Trophoblast cell (in vitro differentiated cells and primary cell): ENCODE results near the gene PPP1R2C.

Experiments used
- DNase-seq, 2 donors: peaks; one replicate each; pipeline ENCODE4 v3.0.0-alpha.2; 2016
- H2AFZ ChIP-seq: 2 replicates; pipeline ENCODE4 v1.6.1; 2013; ENCODE audit warnings: low read length, moderate library complexity, mild to moderate bottlenecking; ENCODE audit not compliant: insufficient read depth, poor library complexity
- H2AK5ac ChIP-seq: 2 replicates; pipeline ENCODE4 v1.6.1; 2013; ENCODE audit warnings: mild to moderate bottlenecking, low read length
- H2BK120ac ChIP-seq: 2 replicates; pipeline ENCODE4 v1.6.1; 2013; ENCODE audit warnings: low read length, mild to moderate bottlenecking, moderate library complexity; ENCODE audit not compliant: insufficient read depth, poor library complexity
- H2BK12ac ChIP-seq: 2 replicates; pipeline ENCODE4 v1.6.1; 2013; ENCODE audit warnings: mild to moderate bottlenecking, low read length, moderate library complexity
- H2BK5ac ChIP-seq: 2 replicates; pipeline ENCODE4 v1.6.1; 2013; ENCODE audit warnings: low read length, low read depth, moderate library complexity, mild to moderate bottlenecking; ENCODE audit not compliant: poor library complexity
- H3K14ac ChIP-seq: 2 replicates; pipeline ENCODE4 v1.6.1; 2013; ENCODE audit warnings: mild to moderate bottlenecking, low read length
- H3K18ac ChIP-seq: 2 replicates; pipeline ENCODE4 v1.6.1; 2013; ENCODE audit warnings: mild to moderate bottlenecking, low read length
- H3K23ac ChIP-seq: 2 replicates; pipeline ENCODE4 v1.6.1; 2013; ENCODE audit warnings: low read length
- H3K27ac ChIP-seq: 2 replicates; pipeline ENCODE4 v1.5.1; 2013; ENCODE audit warnings: low read depth, mild to moderate bottlenecking, inconsistent platforms, low read length, moderate library complexity
- H3K27me3 ChIP-seq: 2 replicates; pipeline ENCODE4 v1.6.1; 2013; ENCODE audit warnings: inconsistent platforms, mild to moderate bottlenecking, low read length, moderate library complexity; ENCODE audit not compliant: insufficient read depth
- H3K36me3 ChIP-seq, 2 experiments: 1 replicate in 1 of 2; 2 replicates in 1 of 2; pipeline ENCODE4 v1.6.1; 2013; ENCODE audit warnings: low read length in 2 of 2, mild to moderate bottlenecking in 2 of 2, moderate library complexity in 1 of 2; ENCODE audit not compliant: insufficient read depth in 2 of 2, control insufficient read depth in 1 of 2
- H3K4ac ChIP-seq: 2 replicates; pipeline ENCODE4 v1.6.1; 2013; ENCODE audit warnings: low read depth, mild to moderate bottlenecking, low read length, moderate library complexity
- H3K4me1 ChIP-seq, 2 experiments: 1 replicate in 1 of 2; 2 replicates in 1 of 2; pipeline ENCODE4 v1.6.1; 2013; ENCODE audit warnings: low read length in 2 of 2, mild to moderate bottlenecking in 2 of 2, moderate library complexity in 1 of 2; ENCODE audit not compliant: insufficient read depth in 2 of 2, control insufficient read depth in 1 of 2
- H3K4me2 ChIP-seq: 2 replicates; pipeline ENCODE4 v1.6.1; 2013; ENCODE audit warnings: inconsistent platforms, mild to moderate bottlenecking, low read length, moderate library complexity
- H3K4me3 ChIP-seq: 2 replicates; pipeline ENCODE4 v1.5.1; 2013; ENCODE audit warnings: mild to moderate bottlenecking, low read depth, low read length, inconsistent platforms
- H3K79me1 ChIP-seq: one replicate; pipeline ENCODE4 v1.6.1; 2013; ENCODE audit warnings: low read length
- H3K79me2 ChIP-seq: 2 replicates; pipeline ENCODE4 v1.6.1; 2013; ENCODE audit warnings: low read length, mild to moderate bottlenecking; ENCODE audit not compliant: control insufficient read depth, insufficient read depth, poor library complexity
- H3K9ac ChIP-seq: 2 replicates; pipeline ENCODE4 v1.6.1; 2013; ENCODE audit warnings: mild to moderate bottlenecking, low read length
- H3K9me3 ChIP-seq: 2 replicates; pipeline ENCODE4 v1.6.1; 2013; ENCODE audit warnings: low read depth, mild to moderate bottlenecking, control low read depth, inconsistent platforms, low read length; ENCODE audit not compliant: insufficient read depth
- H4K12ac ChIP-seq: 2 replicates; pipeline ENCODE4 v1.6.1; 2013; ENCODE audit warnings: low read depth, mild to moderate bottlenecking, low read length, moderate library complexity
- H4K8ac ChIP-seq: 2 replicates; pipeline ENCODE4 v1.6.1; 2013; ENCODE audit warnings: low read depth, mild to moderate bottlenecking, low read length, moderate library complexity
- H4K91ac ChIP-seq: one replicate; pipeline ENCODE4 v1.6.1; 2013; ENCODE audit warnings: low read depth, mild to moderate bottlenecking, low read length, moderate library complexity
- WGBS: extraction: QIAGEN DNeasy Blood & Tissue Kit; methylation state at CpG from one replicate; pipeline ENCODE4 v1.1.7; 2013; ENCODE audit warnings: missing lambda C conversion rate; ENCODE audit not compliant: insufficient read length, insufficient coverage; ENCODE audit errors: extremely low coverage; 5-methylcytosine and 5-hydroxymethylcytosine counted together

Gene PPP1R2C

DNA sequence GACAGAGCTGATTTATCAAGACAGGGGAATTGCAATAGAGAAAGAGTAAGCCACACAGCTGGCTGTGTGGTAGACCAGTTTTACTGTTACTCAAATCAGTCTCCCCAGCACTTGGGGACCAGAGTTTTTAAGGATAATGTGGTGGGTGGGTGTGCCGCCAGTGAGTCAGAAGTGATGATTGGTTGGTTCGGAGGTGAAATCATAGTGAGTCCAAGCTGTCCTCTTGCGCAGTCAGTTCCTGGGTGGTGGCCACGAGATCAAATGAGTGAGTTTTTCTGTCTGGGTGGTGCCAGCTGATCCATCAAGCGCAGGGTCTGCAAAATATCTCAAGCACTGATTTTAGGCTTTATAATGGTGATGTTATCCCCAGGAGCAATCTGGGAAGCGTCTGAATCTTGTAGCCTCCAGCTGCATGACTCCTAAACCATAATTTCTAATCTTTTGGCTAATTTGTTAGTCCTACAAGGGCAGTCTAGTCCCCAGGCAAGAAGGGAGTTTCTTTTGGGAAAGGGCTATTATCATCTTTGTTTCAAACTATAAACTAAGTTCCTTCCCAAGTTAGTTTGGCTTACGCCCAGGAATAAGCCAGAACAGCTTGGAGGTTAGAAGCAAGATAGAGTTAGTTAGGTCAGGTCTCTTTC is 44.0 kb upstream of the PPP1R2C start:
- no peak overlapping the region for H2AK5ac ChIP-seq
- peak overlapping the region; percentile 10 for H3K27ac ChIP-seq
- no peak overlapping the region for H3K4me3 ChIP-seq
- no peak overlapping the region for H2BK12ac ChIP-seq
- H3K9me3 ChIP-seq, result peaks cover 2% of the 10 kb centered on the region
- WGBS, result no CpG with 5 or more reads among the region's 7 CpGs
- no peak overlapping the region for H3K4me2 ChIP-seq
- no peak overlapping the region for H2AFZ ChIP-seq
- no peaks in the 10 kb centered on the region for H3K36me3 ChIP-seq
- H2BK120ac ChIP-seq, result no peak overlapping the region
- no peak overlapping the region for H4K12ac ChIP-seq
- H4K8ac ChIP-seq, result peak overlapping the region; percentile 23
- H3K14ac ChIP-seq, result no peak overlapping the region
- no peaks in the 10 kb centered on the region for H3K79me2 ChIP-seq
- H3K23ac ChIP-seq, result no peak overlapping the region
- no peak overlapping the region for H2BK5ac ChIP-seq
- peaks cover 6% of the 10 kb centered on the region for H3K79me1 ChIP-seq
- H3K18ac ChIP-seq, result no peak overlapping the region
- H3K9ac ChIP-seq, result no peak overlapping the region
- no peaks in the 10 kb centered on the region for H3K27me3 ChIP-seq
- H3K4me1 ChIP-seq, result peaks cover 0 to 3% of the 10 kb centered on the region in 2 experiments
- no peak overlapping the region for H3K4ac ChIP-seq
- H4K91ac ChIP-seq, result peak overlapping the region; percentile 48
- DNase-seq, result no peak

DNA sequence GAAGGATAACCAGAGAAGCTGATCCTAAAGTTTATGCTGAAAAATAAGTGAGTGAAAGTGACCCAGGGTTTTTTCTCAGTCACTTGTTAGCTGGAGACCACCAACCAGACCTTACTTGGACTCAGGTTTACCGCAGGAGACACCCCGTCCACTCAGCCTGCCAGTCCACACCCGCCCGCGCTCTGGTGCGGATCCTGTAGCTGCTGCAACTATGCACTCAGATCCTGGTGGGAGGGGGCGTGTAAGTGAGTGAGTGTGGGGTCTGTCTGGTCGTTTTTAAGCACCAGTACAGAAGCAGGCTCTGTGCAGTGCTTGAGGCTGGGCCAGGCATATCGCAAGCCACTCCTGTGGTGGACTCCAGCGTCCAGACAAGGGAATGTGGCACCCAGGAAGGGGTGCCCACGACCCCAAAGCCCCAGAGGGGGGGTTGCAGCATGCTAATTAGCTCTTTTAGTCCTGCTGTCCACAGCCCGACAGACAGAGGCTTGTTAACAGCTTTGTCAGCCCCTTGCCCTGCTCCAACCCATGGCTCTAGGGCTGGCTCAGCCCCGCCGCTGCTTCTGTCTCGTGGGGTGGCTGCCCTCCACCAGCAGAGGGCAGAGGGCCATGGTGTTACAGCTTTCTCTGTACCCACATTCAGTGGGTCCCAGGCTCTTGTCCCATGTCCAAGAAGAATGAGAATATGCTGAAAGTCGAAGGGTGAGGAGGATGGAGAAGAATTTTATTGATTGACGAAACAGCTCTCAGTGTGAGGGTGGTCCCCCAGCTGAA is 40.4 kb upstream of the PPP1R2C start:
- no peak overlapping the region for H2BK5ac ChIP-seq
- H2AK5ac ChIP-seq, result no peak overlapping the region
- H2AFZ ChIP-seq, result peak overlapping the region; percentile 63
- no peak overlapping the region for H3K9ac ChIP-seq
- no CpG with 5 or more reads among the region's 17 CpGs for WGBS
- DNase-seq, result no peak
- H4K8ac ChIP-seq, result no peak overlapping the region
- no peaks in the 10 kb centered on the region for H3K79me2 ChIP-seq
- H4K91ac ChIP-seq, result peak overlapping the region; percentile 43
- no peak overlapping the region for H3K4ac ChIP-seq
- H3K4me3 ChIP-seq, result no peak overlapping the region
- peaks cover 6% of the 10 kb centered on the region for H3K79me1 ChIP-seq
- H2BK12ac ChIP-seq, result no peak overlapping the region
- no peak overlapping the region for H3K18ac ChIP-seq
- no peaks in the 10 kb centered on the region for H3K27me3 ChIP-seq
- H3K9me3 ChIP-seq, result peaks cover 2% of the 10 kb centered on the region
- peak overlapping the region; percentile 65 for H3K14ac ChIP-seq
- H3K27ac ChIP-seq, result no peak overlapping the region
- peak overlapping the region; percentile 24 for H2BK120ac ChIP-seq
- H3K36me3 ChIP-seq, result no peaks in the 10 kb centered on the region
- H3K23ac ChIP-seq, result no peak overlapping the region
- peaks cover 0 to 3% of the 10 kb centered on the region in 2 experiments for H3K4me1 ChIP-seq
- H3K4me2 ChIP-seq, result no peak overlapping the region
- H4K12ac ChIP-seq, result no peak overlapping the region

DNA sequence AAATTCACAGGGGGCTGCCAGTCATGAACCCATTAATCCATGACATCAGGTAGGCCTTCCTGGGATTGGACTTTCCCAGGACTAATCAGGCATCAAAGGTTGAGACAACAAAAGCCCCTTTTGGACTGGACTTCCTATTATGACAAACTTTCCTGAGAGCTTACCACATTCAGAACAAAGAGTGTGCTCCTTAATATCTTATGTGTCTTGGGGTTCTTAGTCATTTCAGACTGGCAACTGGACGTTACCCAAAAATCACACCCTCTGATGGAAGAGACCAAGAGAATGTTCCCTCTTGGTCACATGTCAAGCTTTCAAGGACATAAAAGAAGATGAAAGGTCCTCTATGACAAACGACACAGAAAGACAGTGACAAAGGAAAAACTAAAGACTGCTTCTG is 31.6 kb upstream of the PPP1R2C start:
- H3K27ac ChIP-seq, result no peak overlapping the region
- WGBS, result no CpG with 5 or more reads among the region's 2 CpGs
- H4K91ac ChIP-seq, result no peak overlapping the region

DNA sequence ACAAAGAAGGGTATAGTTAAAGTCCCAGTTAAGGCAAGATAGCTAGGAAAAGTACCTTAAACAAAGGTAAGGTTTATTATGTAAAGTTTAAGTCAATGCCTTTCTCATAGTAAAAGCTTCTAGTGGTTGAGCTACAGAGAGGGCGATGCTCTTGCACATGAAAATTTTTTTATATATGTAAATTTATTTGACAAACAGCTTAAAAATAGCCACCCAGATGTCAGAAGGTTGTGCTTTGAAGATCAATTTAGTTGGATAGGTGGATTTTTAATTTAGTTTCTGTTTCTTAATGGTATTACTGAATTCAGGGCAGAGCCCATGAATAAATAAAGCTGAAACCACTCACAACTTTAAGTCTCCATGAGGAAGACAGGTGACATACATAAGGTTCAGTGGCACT is 29.4 kb upstream of the PPP1R2C start:
- Histone ChIP-seq H3K14ac (no peak overlapping the region), H3K9ac (no peak overlapping the region), H3K9me3 (no peaks in the 10 kb centered on the region), H3K79me2 (no peaks in the 10 kb centered on the region), H2BK12ac (no peak overlapping the region), H3K4ac (no peak overlapping the region), H4K12ac (no peak overlapping the region), H2BK120ac (no peak overlapping the region), H2AK5ac (no peak overlapping the region), H3K36me3 (no peaks in the 10 kb centered on the region), H3K79me1 (no peaks in the 10 kb centered on the region), H3K27me3 (no peaks in the 10 kb centered on the region), H3K4me2 (no peak overlapping the region), H2BK5ac (no peak overlapping the region), H3K18ac (no peak overlapping the region), H4K8ac (no peak overlapping the region), H3K27ac (no peak overlapping the region), H2AFZ (no peak overlapping the region), H4K91ac (no peak overlapping the region), H3K4me1 (no peaks in the 10 kb centered on the region), H3K4me3 (no peak overlapping the region), H3K23ac (no peak overlapping the region)
- DNase-seq, result no peak
- no CpG with 5 or more reads among the region's 1 CpG for WGBS

More for the DNA sequence above, 31.6 kb upstream of the PPP1R2C start:
- H2BK5ac ChIP-seq, result no peak overlapping the region
- no peak overlapping the region for H2BK12ac ChIP-seq
- H2AFZ ChIP-seq, result no peak overlapping the region
- H3K79me1 ChIP-seq, result no peaks in the 10 kb centered on the region
- H3K36me3 ChIP-seq, result no peaks in the 10 kb centered on the region
- H4K8ac ChIP-seq, result no peak overlapping the region
- no peak overlapping the region for H4K12ac ChIP-seq
- H3K18ac ChIP-seq, result no peak overlapping the region
- no peaks in the 10 kb centered on the region for H3K4me1 ChIP-seq
- H3K4me3 ChIP-seq, result no peak overlapping the region
- H2BK120ac ChIP-seq, result no peak overlapping the region
- no peak overlapping the region for H3K9ac ChIP-seq
- no peaks in the 10 kb centered on the region for H3K79me2 ChIP-seq
- no peak overlapping the region for H3K14ac ChIP-seq
- no peak overlapping the region for H3K23ac ChIP-seq
- no peak overlapping the region for H3K4ac ChIP-seq
- no peaks in the 10 kb centered on the region for H3K27me3 ChIP-seq
- H3K9me3 ChIP-seq, result no peaks in the 10 kb centered on the region
- no peak for DNase-seq
- H3K4me2 ChIP-seq, result no peak overlapping the region
- H2AK5ac ChIP-seq, result no peak overlapping the region
